Upper lobe of left lung (tissue), 4 donors: ENCODE measurements around the gene RB1.

Experiments
- EP300 ChIP-seq, 4 donors: sonication (generic); formaldehyde crosslinking; IDR thresholded peaks; one replicate each; pipeline ENCODE4 v1.5.1; 2017; ENCODE audit warnings: antibody characterized with exemption in 4 of 4, control low read depth in 2 of 4
- POLR2AphosphoS5 ChIP-seq, 2 donors: sonication (generic); formaldehyde crosslinking; IDR thresholded peaks; one replicate each; pipeline ENCODE4 v1.5.1; 2017; ENCODE audit warnings: antibody characterized with exemption in 2 of 2
- TF ChIP-seq, protein P1 (sequence below), 6 experiments: fragments of 450-650 bp in 4 of 6; fragments of 200-600 bp in 2 of 6; sonication (generic) in 2 of 6; IDR thresholded peaks; one replicate each; pipeline ENCODE4 v1.5.1; 2016 to 2019; ENCODE audit warnings: antibody characterized with exemption in 6 of 6

DNA sequence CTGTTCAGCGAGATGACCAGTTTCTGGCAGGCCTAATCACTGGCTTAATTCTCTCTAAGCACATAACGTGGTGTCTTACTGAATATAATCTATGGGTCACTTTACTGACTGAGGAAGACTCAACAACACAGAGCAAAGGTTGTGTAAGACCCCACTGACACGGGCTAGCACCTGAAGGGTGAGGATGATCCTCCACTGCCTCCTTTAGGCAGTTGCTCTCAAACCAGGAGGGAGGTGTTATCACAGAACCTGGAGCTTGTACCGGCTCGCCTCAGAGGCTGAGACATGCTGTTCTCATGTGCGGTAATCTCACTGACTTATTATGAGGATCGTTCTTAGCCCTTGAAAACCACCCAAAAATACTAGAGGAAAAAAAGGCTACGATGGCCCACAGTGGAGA lies 201.1 kb downstream of the RB1 start:
- TF ChIP-seq, protein P1, sequence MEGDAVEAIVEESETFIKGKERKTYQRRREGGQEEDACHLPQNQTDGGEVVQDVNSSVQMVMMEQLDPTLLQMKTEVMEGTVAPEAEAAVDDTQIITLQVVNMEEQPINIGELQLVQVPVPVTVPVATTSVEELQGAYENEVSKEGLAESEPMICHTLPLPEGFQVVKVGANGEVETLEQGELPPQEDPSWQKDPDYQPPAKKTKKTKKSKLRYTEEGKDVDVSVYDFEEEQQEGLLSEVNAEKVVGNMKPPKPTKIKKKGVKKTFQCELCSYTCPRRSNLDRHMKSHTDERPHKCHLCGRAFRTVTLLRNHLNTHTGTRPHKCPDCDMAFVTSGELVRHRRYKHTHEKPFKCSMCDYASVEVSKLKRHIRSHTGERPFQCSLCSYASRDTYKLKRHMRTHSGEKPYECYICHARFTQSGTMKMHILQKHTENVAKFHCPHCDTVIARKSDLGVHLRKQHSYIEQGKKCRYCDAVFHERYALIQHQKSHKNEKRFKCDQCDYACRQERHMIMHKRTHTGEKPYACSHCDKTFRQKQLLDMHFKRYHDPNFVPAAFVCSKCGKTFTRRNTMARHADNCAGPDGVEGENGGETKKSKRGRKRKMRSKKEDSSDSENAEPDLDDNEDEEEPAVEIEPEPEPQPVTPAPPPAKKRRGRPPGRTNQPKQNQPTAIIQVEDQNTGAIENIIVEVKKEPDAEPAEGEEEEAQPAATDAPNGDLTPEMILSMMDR (IDR thresholded peaks at IDR 0.05), result no peak
- TF ChIP-seq EP300 (IDR thresholded peaks at IDR 0.05) (no peak), POLR2AphosphoS5 (IDR thresholded peaks at IDR 0.05) (no peak)
